GM23338 (cell line): ENCODE results near the gene PARVA. TPM values are rescaled to one million over a fixed set of nuclear protein-coding genes. Genes with fewer than 3 reads are reported as not detected.

Experiments
- ATAC-seq: fragments of 200-7000 bp; cut with Tn5 transposase; 3 replicates; pipeline ENCODE4 v1.9.1; 2020
- DNase-seq: peaks from one replicate; pipeline ENCODE4 v3.0.0-alpha.2; 2015; ENCODE audit warnings: low spot score
- H2AFZ ChIP-seq: fragments of 200-600 bp; sonication (generic); 2 replicates; pipeline ENCODE4 v1.8.0; 2016; ENCODE audit warnings: antibody characterized with exemption, mild to moderate bottlenecking, moderate library complexity
- H3F3A ChIP-seq: fragments of 200-600 bp; sonication (generic); replicated peaks from 2 replicates; pipeline ENCODE4 v1.8.0; 2017; ENCODE audit warnings: antibody characterized with exemption, mixed run types, low read depth
- H3K27ac ChIP-seq: fragments of 200-600 bp; sonication (generic); 2 replicates; pipeline ENCODE4 v1.6.1; 2016; ENCODE audit warnings: low read depth
- H3K27me3 ChIP-seq: fragments of 200-600 bp; sonication (generic); 2 replicates; pipeline ENCODE4 v1.8.0; 2016; ENCODE audit warnings: mild to moderate bottlenecking, mixed run types, moderate library complexity; ENCODE audit not compliant: insufficient read depth
- H3K36me3 ChIP-seq: fragments of 200-600 bp; sonication (generic); 2 replicates; pipeline ENCODE4 v1.8.0; 2016; ENCODE audit warnings: mild to moderate bottlenecking; ENCODE audit not compliant: insufficient read depth
- H3K4me1 ChIP-seq: fragments of 200-600 bp; sonication (generic); 2 replicates; pipeline ENCODE4 v1.8.0; 2016; ENCODE audit warnings: mild to moderate bottlenecking, moderate library complexity; ENCODE audit not compliant: insufficient read depth
- H3K4me2 ChIP-seq: fragments of 200-600 bp; sonication (generic); 2 replicates; pipeline ENCODE4 v1.7.1; 2017; ENCODE audit warnings: mixed run types
- H3K4me3 ChIP-seq: fragments of 200-600 bp; sonication (generic); 2 replicates; pipeline ENCODE4 v1.6.1; 2016; ENCODE audit warnings: mixed run types
- H3K79me2 ChIP-seq: fragments of 200-600 bp; sonication (generic); replicated peaks from 2 replicates; pipeline ENCODE4 v1.8.0; 2017; ENCODE audit warnings: mild to moderate bottlenecking; ENCODE audit not compliant: insufficient read depth
- H3K9me2 ChIP-seq: fragments of 200-600 bp; sonication (generic); 2 replicates; pipeline ENCODE4 v1.8.0; 2017; ENCODE audit not compliant: insufficient read depth
- H4K20me1 ChIP-seq: fragments of 200-600 bp; sonication (generic); replicated peaks from 2 replicates; pipeline ENCODE4 v1.8.0; 2017; ENCODE audit warnings: mild to moderate bottlenecking; ENCODE audit not compliant: insufficient read depth
- H3K27ac Mint-ChIP-seq: 2 replicates; pipeline ENCODE4 v1.8.0; 2020; ENCODE audit warnings: inconsistent platforms, mild to moderate bottlenecking, moderate library complexity, mixed read lengths
- H3K27me3 Mint-ChIP-seq: 3 replicates; pipeline ENCODE4 v1.8.0; 2022; ENCODE audit warnings: low read depth, mild to moderate bottlenecking, moderate library complexity, mixed read lengths, inconsistent platforms; ENCODE audit not compliant: insufficient read depth, poor library complexity
- H3K36me3 Mint-ChIP-seq: 3 replicates; pipeline ENCODE4 v1.8.0; 2021; ENCODE audit warnings: low read depth, mild to moderate bottlenecking, inconsistent platforms, moderate library complexity, mixed read lengths
- H3K4me1 Mint-ChIP-seq: 3 replicates; pipeline ENCODE4 v1.8.0; 2020; ENCODE audit warnings: mild to moderate bottlenecking, inconsistent platforms, mixed read lengths
- H3K4me3 Mint-ChIP-seq: 3 replicates; pipeline ENCODE4 v1.8.0; 2021; ENCODE audit warnings: moderate library complexity, mild to moderate bottlenecking, inconsistent platforms, mixed read lengths
- H3K9me3 Mint-ChIP-seq: 3 replicates; pipeline ENCODE4 v1.8.0; 2020; ENCODE audit warnings: moderate library complexity, mild to moderate bottlenecking, inconsistent platforms, mixed read lengths
- CREB1 ChIP-seq: fragments of 250-450 bp; sonication (Bioruptor Pico); IDR thresholded peaks from 2 replicates; pipeline ENCODE4 v1.5.0; 2020; ENCODE audit warnings: low read depth, mild to moderate bottlenecking, moderate library complexity
- EZH2 ChIP-seq: fragments of 200-600 bp; sonication (generic); IDR thresholded peaks from one replicate; pipeline ENCODE4 v1.8.0; 2017; ENCODE audit warnings: antibody characterized with exemption, mild to moderate bottlenecking, low read depth; ENCODE audit not compliant: unreplicated experiment
- EZH2phosphoT487 ChIP-seq: fragments of 200-600 bp; sonication (generic); IDR thresholded peaks from one replicate; pipeline ENCODE4 v1.8.1; 2018; ENCODE audit warnings: antibody characterized with exemption; ENCODE audit not compliant: unreplicated experiment
- JUNB ChIP-seq: IDR thresholded peaks from one replicate; pipeline ENCODE4 v1.6.1; 2016; ENCODE audit warnings: antibody characterized with exemption; ENCODE audit not compliant: unreplicated experiment
- NANOG ChIP-seq: IDR thresholded peaks from 2 replicates; pipeline ENCODE4 v1.6.1; 2016; ENCODE audit warnings: antibody characterized with exemption, borderline replicate concordance
- POLR2AphosphoS5 ChIP-seq: IDR thresholded peaks from 2 replicates; pipeline ENCODE4 v1.6.1; 2016; ENCODE audit warnings: antibody characterized with exemption, low read depth
- STAT1 ChIP-seq: IDR thresholded peaks from one replicate; pipeline ENCODE4 v1.6.1; 2016; ENCODE audit warnings: antibody characterized with exemption; ENCODE audit not compliant: unreplicated experiment
- ZNF114 ChIP-seq: fragments of 250-450 bp; sonication (Bioruptor Pico); IDR thresholded peaks from 2 replicates; pipeline ENCODE4 v1.5.0; 2020; ENCODE audit warnings: mild to moderate bottlenecking, moderate library complexity
- ZNF331 ChIP-seq: fragments of 250-450 bp; sonication (Bioruptor Pico); IDR thresholded peaks from 2 replicates; pipeline ENCODE4 v1.5.0; 2020; ENCODE audit warnings: low read depth, mild to moderate bottlenecking, moderate library complexity
- polyA plus RNA-seq: library from polyadenylated mRNA; unstranded; fragments of >200 nt; fragmentation: Nextera tagmentation; extraction: Ambion mirVana; gene quantifications from 2 replicates; pipeline ENCODE4 v1.2.1, GENCODE V29; 2016
- total RNA-seq: library from RNA; depleted of rRNA; stranded (reverse); fragments of >200 nt; shearing (Covaris generic); gene quantifications from 2 replicates; pipeline ENCODE4 v1.2.3, GENCODE V29; 2014
- TF ChIP-seq, protein P1 (sequence below), 2 experiments: fragments of 200-600 bp in 1 of 2; sonication (generic) in 1 of 2; conservative IDR thresholded peaks; 2 replicates each; pipeline versions ENCODE4 v1.5.1 to v1.6.1; 2016 to 2017; ENCODE audit warnings: antibody characterized with exemption in 2 of 2, low read depth in 2 of 2, mild to moderate bottlenecking in 2 of 2, moderate library complexity in 1 of 2
- TF ChIP-seq, protein P2 (sequence below): IDR thresholded peaks from one replicate; pipeline ENCODE4 v1.6.1; 2018; ENCODE audit warnings: antibody characterized with exemption; ENCODE audit not compliant: unreplicated experiment
- TF ChIP-seq, protein P3 (sequence below): IDR thresholded peaks from 2 replicates; pipeline ENCODE4 v1.6.1; 2016; ENCODE audit warnings: antibody characterized with exemption
- TF ChIP-seq, protein P4 (sequence below): fragments of 250-450 bp; sonication (Bioruptor Pico); IDR thresholded peaks from 2 replicates; pipeline ENCODE4 v1.5.0; 2020; ENCODE audit warnings: mild to moderate bottlenecking, moderate library complexity

The PARVA gene
- total and polyA plus RNA-seq, 2 experiments from 2014 or later = 5.8 to 6.9 TPM

DNA sequence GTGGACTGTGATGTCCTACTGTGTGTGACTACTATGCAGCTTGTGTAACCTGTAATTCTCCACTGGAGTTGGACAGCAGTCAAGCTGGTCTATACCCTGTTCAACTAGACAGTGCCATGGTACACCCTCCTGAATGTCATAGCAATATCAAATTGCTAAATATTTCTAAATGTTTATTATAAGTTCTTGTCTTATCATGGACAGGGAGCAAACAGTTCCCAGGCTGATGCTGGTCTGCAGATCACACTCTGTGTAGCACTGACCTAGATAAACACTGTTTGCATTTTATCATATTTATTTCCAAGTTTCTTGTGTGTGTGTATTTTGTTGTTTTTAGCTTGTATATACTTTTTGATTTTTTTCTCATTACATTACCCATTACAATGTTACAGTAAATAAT is 22.0 kb downstream of the PARVA start:
- no peak for ATAC-seq

More for the DNA sequence above, 22.0 kb downstream of the PARVA start:
- Histone ChIP-seq H3K4me2 (no peak overlapping the region), H3K27ac (no peak overlapping the region), H3F3A (no peaks in the 10 kb centered on the region), H3K4me1 (0 out of 2 replicates have a peak, but pooled peaks cover 14% of the 10 kb centered on the region), H3K27me3 (no peaks in the 10 kb centered on the region), H3K36me3 (peaks cover 11% of the 10 kb centered on the region), H2AFZ (no peak overlapping the region), H4K20me1 (no peaks in the 10 kb centered on the region), H3K9me2 (no peaks in the 10 kb centered on the region), H3K79me2 (no peaks in the 10 kb centered on the region; the same call in 1 of the 2 replicates), H3K4me3 (no peak overlapping the region)
- no peak overlapping the region for H3K4me3 Mint-ChIP-seq
- peaks cover 22% of the 10 kb centered on the region for H3K36me3 Mint-ChIP-seq
- H3K9me3 Mint-ChIP-seq = peaks cover 30% of the 10 kb centered on the region
- no peak for DNase-seq
- H3K27ac Mint-ChIP-seq = no peak overlapping the region
- H3K27me3 Mint-ChIP-seq = peaks cover 2% of the 10 kb centered on the region
- no peak for TF ChIP-seq CREB1
- no peak for TF ChIP-seq EZH2
- no peak for TF ChIP-seq NANOG
- TF ChIP-seq ZNF331 (CRISPR knock-in tag) = no peak
- TF ChIP-seq, protein P1, sequence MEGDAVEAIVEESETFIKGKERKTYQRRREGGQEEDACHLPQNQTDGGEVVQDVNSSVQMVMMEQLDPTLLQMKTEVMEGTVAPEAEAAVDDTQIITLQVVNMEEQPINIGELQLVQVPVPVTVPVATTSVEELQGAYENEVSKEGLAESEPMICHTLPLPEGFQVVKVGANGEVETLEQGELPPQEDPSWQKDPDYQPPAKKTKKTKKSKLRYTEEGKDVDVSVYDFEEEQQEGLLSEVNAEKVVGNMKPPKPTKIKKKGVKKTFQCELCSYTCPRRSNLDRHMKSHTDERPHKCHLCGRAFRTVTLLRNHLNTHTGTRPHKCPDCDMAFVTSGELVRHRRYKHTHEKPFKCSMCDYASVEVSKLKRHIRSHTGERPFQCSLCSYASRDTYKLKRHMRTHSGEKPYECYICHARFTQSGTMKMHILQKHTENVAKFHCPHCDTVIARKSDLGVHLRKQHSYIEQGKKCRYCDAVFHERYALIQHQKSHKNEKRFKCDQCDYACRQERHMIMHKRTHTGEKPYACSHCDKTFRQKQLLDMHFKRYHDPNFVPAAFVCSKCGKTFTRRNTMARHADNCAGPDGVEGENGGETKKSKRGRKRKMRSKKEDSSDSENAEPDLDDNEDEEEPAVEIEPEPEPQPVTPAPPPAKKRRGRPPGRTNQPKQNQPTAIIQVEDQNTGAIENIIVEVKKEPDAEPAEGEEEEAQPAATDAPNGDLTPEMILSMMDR (conservative IDR thresholded peaks at IDR 0.05; ENCODE audit: low read depth in 2 of 2) = no peak
- TF ChIP-seq EZH2phosphoT487 = no peak
- TF ChIP-seq, protein P2, sequence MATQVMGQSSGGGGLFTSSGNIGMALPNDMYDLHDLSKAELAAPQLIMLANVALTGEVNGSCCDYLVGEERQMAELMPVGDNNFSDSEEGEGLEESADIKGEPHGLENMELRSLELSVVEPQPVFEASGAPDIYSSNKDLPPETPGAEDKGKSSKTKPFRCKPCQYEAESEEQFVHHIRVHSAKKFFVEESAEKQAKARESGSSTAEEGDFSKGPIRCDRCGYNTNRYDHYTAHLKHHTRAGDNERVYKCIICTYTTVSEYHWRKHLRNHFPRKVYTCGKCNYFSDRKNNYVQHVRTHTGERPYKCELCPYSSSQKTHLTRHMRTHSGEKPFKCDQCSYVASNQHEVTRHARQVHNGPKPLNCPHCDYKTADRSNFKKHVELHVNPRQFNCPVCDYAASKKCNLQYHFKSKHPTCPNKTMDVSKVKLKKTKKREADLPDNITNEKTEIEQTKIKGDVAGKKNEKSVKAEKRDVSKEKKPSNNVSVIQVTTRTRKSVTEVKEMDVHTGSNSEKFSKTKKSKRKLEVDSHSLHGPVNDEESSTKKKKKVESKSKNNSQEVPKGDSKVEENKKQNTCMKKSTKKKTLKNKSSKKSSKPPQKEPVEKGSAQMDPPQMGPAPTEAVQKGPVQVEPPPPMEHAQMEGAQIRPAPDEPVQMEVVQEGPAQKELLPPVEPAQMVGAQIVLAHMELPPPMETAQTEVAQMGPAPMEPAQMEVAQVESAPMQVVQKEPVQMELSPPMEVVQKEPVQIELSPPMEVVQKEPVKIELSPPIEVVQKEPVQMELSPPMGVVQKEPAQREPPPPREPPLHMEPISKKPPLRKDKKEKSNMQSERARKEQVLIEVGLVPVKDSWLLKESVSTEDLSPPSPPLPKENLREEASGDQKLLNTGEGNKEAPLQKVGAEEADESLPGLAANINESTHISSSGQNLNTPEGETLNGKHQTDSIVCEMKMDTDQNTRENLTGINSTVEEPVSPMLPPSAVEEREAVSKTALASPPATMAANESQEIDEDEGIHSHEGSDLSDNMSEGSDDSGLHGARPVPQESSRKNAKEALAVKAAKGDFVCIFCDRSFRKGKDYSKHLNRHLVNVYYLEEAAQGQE = no peak
- TF ChIP-seq, protein P3, sequence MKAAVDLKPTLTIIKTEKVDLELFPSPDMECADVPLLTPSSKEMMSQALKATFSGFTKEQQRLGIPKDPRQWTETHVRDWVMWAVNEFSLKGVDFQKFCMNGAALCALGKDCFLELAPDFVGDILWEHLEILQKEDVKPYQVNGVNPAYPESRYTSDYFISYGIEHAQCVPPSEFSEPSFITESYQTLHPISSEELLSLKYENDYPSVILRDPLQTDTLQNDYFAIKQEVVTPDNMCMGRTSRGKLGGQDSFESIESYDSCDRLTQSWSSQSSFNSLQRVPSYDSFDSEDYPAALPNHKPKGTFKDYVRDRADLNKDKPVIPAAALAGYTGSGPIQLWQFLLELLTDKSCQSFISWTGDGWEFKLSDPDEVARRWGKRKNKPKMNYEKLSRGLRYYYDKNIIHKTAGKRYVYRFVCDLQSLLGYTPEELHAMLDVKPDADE = no peak
- TF ChIP-seq, protein P4, sequence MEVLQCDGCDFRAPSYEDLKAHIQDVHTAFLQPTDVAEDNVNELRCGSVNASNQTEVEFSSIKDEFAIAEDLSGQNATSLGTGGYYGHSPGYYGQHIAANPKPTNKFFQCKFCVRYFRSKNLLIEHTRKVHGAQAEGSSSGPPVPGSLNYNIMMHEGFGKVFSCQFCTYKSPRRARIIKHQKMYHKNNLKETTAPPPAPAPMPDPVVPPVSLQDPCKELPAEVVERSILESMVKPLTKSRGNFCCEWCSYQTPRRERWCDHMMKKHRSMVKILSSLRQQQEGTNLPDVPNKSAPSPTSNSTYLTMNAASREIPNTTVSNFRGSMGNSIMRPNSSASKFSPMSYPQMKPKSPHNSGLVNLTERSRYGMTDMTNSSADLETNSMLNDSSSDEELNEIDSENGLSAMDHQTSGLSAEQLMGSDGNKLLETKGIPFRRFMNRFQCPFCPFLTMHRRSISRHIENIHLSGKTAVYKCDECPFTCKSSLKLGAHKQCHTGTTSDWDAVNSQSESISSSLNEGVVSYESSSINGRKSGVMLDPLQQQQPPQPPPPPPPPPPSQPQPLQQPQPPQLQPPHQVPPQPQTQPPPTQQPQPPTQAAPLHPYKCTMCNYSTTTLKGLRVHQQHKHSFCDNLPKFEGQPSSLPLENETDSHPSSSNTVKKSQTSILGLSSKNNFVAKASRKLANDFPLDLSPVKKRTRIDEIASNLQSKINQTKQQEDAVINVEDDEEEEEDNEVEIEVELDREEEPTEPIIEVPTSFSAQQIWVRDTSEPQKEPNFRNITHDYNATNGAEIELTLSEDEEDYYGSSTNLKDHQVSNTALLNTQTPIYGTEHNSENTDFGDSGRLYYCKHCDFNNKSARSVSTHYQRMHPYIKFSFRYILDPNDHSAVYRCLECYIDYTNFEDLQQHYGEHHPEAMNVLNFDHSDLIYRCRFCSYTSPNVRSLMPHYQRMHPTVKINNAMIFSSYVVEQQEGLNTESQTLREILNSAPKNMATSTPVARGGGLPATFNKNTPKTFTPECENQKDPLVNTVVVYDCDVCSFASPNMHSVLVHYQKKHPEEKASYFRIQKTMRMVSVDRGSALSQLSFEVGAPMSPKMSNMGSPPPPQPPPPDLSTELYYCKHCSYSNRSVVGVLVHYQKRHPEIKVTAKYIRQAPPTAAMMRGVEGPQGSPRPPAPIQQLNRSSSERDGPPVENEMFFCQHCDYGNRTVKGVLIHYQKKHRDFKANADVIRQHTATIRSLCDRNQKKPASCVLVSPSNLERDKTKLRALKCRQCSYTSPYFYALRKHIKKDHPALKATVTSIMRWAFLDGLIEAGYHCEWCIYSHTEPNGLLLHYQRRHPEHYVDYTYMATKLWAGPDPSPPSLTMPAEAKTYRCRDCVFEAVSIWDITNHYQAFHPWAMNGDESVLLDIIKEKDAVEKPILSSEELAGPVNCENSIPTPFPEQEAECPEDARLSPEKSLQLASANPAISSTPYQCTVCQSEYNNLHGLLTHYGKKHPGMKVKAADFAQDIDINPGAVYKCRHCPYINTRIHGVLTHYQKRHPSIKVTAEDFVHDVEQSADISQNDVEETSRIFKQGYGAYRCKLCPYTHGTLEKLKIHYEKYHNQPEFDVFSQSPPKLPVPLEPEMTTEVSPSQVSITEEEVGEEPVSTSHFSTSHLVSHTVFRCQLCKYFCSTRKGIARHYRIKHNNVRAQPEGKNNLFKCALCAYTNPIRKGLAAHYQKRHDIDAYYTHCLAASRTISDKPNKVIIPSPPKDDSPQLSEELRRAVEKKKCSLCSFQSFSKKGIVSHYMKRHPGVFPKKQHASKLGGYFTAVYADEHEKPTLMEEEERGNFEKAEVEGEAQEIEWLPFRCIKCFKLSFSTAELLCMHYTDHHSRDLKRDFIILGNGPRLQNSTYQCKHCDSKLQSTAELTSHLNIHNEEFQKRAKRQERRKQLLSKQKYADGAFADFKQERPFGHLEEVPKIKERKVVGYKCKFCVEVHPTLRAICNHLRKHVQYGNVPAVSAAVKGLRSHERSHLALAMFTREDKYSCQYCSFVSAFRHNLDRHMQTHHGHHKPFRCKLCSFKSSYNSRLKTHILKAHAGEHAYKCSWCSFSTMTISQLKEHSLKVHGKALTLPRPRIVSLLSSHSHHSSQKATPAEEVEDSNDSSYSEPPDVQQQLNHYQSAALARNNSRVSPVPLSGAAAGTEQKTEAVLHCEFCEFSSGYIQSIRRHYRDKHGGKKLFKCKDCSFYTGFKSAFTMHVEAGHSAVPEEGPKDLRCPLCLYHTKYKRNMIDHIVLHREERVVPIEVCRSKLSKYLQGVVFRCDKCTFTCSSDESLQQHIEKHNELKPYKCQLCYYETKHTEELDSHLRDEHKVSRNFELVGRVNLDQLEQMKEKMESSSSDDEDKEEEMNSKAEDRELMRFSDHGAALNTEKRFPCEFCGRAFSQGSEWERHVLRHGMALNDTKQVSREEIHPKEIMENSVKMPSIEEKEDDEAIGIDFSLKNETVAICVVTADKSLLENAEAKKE (CRISPR knock-in tag) = no peak
- no peak for TF ChIP-seq JUNB
- no peak for TF ChIP-seq STAT1
- TF ChIP-seq ZNF114 (CRISPR knock-in tag) = no peak
- TF ChIP-seq POLR2AphosphoS5 = no peak
- peaks cover 13% of the 10 kb centered on the region for H3K4me1 Mint-ChIP-seq
